Mesendoderm (in vitro differentiated cells): ENCODE results near the gene PAX5.

Experiments used
- DNase-seq: peaks from one replicate; pipeline ENCODE4 v3.0.0; 2013
- H2AK5ac ChIP-seq: 2 replicates; pipeline ENCODE4 v1.6.1; 2013; ENCODE audit warnings: low read length, inconsistent platforms
- H2BK120ac ChIP-seq: 2 replicates; pipeline ENCODE4 v1.6.1; 2013; ENCODE audit warnings: low read depth, mild to moderate bottlenecking, low read length, moderate library complexity, mixed read lengths
- H2BK15ac ChIP-seq: replicated peaks from 2 replicates; pipeline ENCODE4 v1.6.1; 2013; ENCODE audit warnings: low read depth, mild to moderate bottlenecking, moderate library complexity
- H2BK5ac ChIP-seq: 2 replicates; pipeline ENCODE4 v1.6.1; 2013; ENCODE audit warnings: low read length, inconsistent platforms
- H3K18ac ChIP-seq: 2 replicates; pipeline ENCODE4 v1.6.1; 2013; ENCODE audit warnings: mild to moderate bottlenecking, low read length, mixed read lengths
- H3K23ac ChIP-seq: one replicate; pipeline ENCODE4 v1.6.1; 2013; ENCODE audit warnings: low read length
- H3K27ac ChIP-seq: 2 replicates; pipeline ENCODE4 v1.5.1; 2013; ENCODE audit warnings: low read depth, mild to moderate bottlenecking, inconsistent platforms, low read length, moderate library complexity
- H3K27me3 ChIP-seq: 2 replicates; pipeline ENCODE4 v1.6.1; 2013; ENCODE audit warnings: low read length, control low read depth, mild to moderate bottlenecking, inconsistent platforms; ENCODE audit not compliant: insufficient read depth, poor library complexity
- H3K36me3 ChIP-seq: 2 replicates; pipeline ENCODE4 v1.6.1; 2013; ENCODE audit warnings: low read length, inconsistent platforms; ENCODE audit not compliant: control insufficient read depth, insufficient read depth
- H3K4ac ChIP-seq: one replicate; pipeline ENCODE4 v1.6.1; 2013; ENCODE audit warnings: low read depth, mild to moderate bottlenecking, low read length, moderate library complexity
- H3K4me1 ChIP-seq: 2 replicates; pipeline ENCODE4 v1.6.1; 2013; ENCODE audit warnings: low read depth, low read length, inconsistent platforms; ENCODE audit not compliant: control insufficient read depth
- H3K4me2 ChIP-seq: 2 replicates; pipeline ENCODE4 v1.6.1; 2013; ENCODE audit warnings: low read length
- H3K4me3 ChIP-seq: 2 replicates; pipeline ENCODE4 v1.5.1; 2013; ENCODE audit warnings: mild to moderate bottlenecking, low read length
- H3K56ac ChIP-seq: one replicate; pipeline ENCODE4 v1.6.1; 2013; ENCODE audit warnings: low read length
- H3K79me1 ChIP-seq: 2 replicates; pipeline ENCODE4 v1.6.1; 2013; ENCODE audit warnings: low read length, inconsistent platforms
- H3K79me2 ChIP-seq: 2 replicates; pipeline ENCODE4 v1.6.1; 2013; ENCODE audit warnings: mild to moderate bottlenecking, low read length; ENCODE audit not compliant: control insufficient read depth, insufficient read depth
- H3K9ac ChIP-seq: 2 replicates; pipeline ENCODE4 v1.6.1; 2013; ENCODE audit warnings: low read length, inconsistent platforms
- H4K5ac ChIP-seq: one replicate; pipeline ENCODE4 v1.6.1; 2013; ENCODE audit warnings: low read length
- H4K8ac ChIP-seq: one replicate; pipeline ENCODE4 v1.6.1; 2013; ENCODE audit warnings: low read depth, mild to moderate bottlenecking, control low read depth, low read length, moderate library complexity
- WGBS: extraction: QIAGEN DNeasy Blood & Tissue Kit; methylation state at CpG from one replicate; pipeline ENCODE4 v1.1.7; 2013; ENCODE audit warnings: low lambda C conversion rate, missing lambda C conversion rate; ENCODE audit not compliant: insufficient coverage; ENCODE audit errors: extremely low coverage; 5-methylcytosine and 5-hydroxymethylcytosine counted together

Gene PAX5

GRCh38 chr9:36968574-36969215 is 65.4 kb downstream of the PAX5 start:
- Histone ChIP-seq H3K9ac (no peak overlapping the region), H3K27ac (no peak overlapping the region), H3K4ac (no peak overlapping the region), H3K27me3 (no peaks in the 10 kb centered on the region), H2BK15ac (no peak overlapping the region), H3K4me1 (no peaks in the 10 kb centered on the region), H3K56ac (no peak overlapping the region), H2BK5ac (no peak overlapping the region), H3K4me2 (no peak overlapping the region), H4K5ac (no peak overlapping the region), H3K4me3 (no peak overlapping the region), H3K79me1 (no peaks in the 10 kb centered on the region), H2AK5ac (no peak overlapping the region), H2BK120ac (no peak overlapping the region), H3K23ac (no peak overlapping the region), H3K79me2 (no peaks in the 10 kb centered on the region), H3K36me3 (no peaks in the 10 kb centered on the region), H3K18ac (no peak overlapping the region), H4K8ac (no peak overlapping the region)
- DNase-seq: no peak
- no CpG with 5 or more reads among the region's 7 CpGs for WGBS

- WGBS: no CpG with 5 or more reads among the region's 7 CpGs
- Histone ChIP-seq H4K5ac (no peak overlapping the region), H2BK120ac (no peak overlapping the region), H3K23ac (no peak overlapping the region), H3K79me2 (no peaks in the 10 kb centered on the region), H3K4me1 (no peaks in the 10 kb centered on the region), H3K56ac (no peak overlapping the region), H3K4me3 (no peak overlapping the region), H3K9ac (no peak overlapping the region), H2BK5ac (no peak overlapping the region), H3K27ac (no peak overlapping the region), H3K4ac (no peak overlapping the region), H3K79me1 (no peaks in the 10 kb centered on the region), H4K8ac (no peak overlapping the region), H2BK15ac (no peak overlapping the region), H3K4me2 (no peak overlapping the region), H2AK5ac (no peak overlapping the region), H3K27me3 (no peaks in the 10 kb centered on the region), H3K36me3 (no peaks in the 10 kb centered on the region), H3K18ac (no peak overlapping the region)
- no peak for DNase-seq
Observed at GRCh38 chr9:36967997-36968396, 66.1 kb downstream of the PAX5 start.

DNA sequence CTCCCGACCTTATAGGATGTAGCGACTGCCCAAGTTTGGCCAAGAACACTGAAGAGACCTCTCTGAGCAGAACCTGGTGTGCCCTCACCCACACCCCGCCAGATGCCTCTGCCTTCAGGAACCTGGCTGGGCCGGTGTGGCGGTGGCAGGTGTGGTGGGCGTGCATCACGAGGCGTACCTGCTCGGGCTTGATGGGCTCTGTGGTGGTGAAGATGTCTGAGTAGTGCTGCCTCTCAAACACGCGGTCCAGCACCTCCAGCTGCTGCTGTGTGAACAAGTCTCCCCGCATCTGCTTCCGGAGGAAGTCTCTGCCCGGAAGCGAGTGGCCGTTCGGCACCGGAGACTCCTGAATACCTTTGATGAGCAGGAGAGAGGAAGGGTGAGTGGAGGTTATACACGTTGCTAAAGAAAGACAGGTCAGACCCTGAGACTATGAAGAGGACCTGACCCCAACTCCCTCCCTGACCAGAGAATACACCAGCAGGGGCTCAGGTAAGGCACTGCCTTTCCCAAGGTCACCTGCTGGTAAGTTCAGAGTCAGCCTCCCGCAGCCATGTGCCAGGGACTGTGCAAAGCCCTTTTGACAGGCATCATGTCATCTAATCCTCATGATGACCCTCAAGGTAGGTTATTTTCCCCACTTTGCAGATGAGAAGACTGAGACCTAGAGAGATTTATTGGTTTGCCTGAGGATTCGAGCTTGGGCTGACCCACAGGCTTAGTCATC is 67.5 kb downstream of the PAX5 start:
- H2BK120ac ChIP-seq: no peak overlapping the region
- no peak overlapping the region for H4K8ac ChIP-seq
- H3K23ac ChIP-seq: no peak overlapping the region
- H3K79me1 ChIP-seq: no peaks in the 10 kb centered on the region
- no peak overlapping the region for H3K4me2 ChIP-seq
- H3K4ac ChIP-seq: no peak overlapping the region
- H2BK5ac ChIP-seq: no peak overlapping the region
- no peak overlapping the region for H3K27ac ChIP-seq
- H3K27me3 ChIP-seq: no peaks in the 10 kb centered on the region
- no peak overlapping the region for H2AK5ac ChIP-seq
- WGBS: no CpG with 5 or more reads among the region's 21 CpGs
- H3K4me3 ChIP-seq: no peak overlapping the region
- H3K79me2 ChIP-seq: no peaks in the 10 kb centered on the region
- H3K9ac ChIP-seq: no peak overlapping the region
- H3K18ac ChIP-seq: no peak overlapping the region
- H4K5ac ChIP-seq: no peak overlapping the region
- no peaks in the 10 kb centered on the region for H3K36me3 ChIP-seq
- H2BK15ac ChIP-seq: no peak overlapping the region
- H3K4me1 ChIP-seq: no peaks in the 10 kb centered on the region
- H3K56ac ChIP-seq: no peak overlapping the region
- no peak for DNase-seq

DNA sequence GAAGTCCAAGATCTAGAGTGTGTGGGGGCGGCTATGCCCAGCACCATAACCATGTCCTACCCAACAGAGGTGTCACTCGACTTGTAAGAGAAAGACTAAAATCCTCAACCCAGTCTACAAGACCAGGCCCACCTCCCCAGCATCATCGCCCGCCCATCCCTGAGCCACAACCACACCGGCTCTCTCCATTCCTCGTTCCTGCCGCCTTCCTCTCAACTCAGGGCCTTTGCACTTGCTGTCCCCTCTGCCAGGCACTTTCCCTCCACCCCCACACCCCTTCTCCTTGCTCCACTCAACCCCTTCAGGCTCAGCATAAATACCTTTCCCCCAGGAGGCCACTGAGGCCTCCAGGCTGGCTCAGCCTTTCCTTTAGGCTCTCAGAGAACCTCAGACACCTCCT is 69.3 kb downstream of the PAX5 start:
- no peak overlapping the region for H3K27ac ChIP-seq
- no peaks in the 10 kb centered on the region for H3K27me3 ChIP-seq
- H3K4me2 ChIP-seq: no peak overlapping the region
- no peaks in the 10 kb centered on the region for H3K79me2 ChIP-seq
- DNase-seq: no peak
- H2BK5ac ChIP-seq: no peak overlapping the region
- no peak overlapping the region for H3K18ac ChIP-seq
- H3K56ac ChIP-seq: no peak overlapping the region
- no peaks in the 10 kb centered on the region for H3K79me1 ChIP-seq
- H4K5ac ChIP-seq: no peak overlapping the region
- no peak overlapping the region for H3K23ac ChIP-seq
- no peak overlapping the region for H3K4me3 ChIP-seq
- no peak overlapping the region for H2BK120ac ChIP-seq
- no peak overlapping the region for H3K9ac ChIP-seq
- H3K4ac ChIP-seq: no peak overlapping the region
- no peaks in the 10 kb centered on the region for H3K36me3 ChIP-seq
- no peaks in the 10 kb centered on the region for H3K4me1 ChIP-seq
- no peak overlapping the region for H4K8ac ChIP-seq
- no peak overlapping the region for H2BK15ac ChIP-seq
- H2AK5ac ChIP-seq: no peak overlapping the region
- no CpG with 5 or more reads among the region's 7 CpGs for WGBS

DNA sequence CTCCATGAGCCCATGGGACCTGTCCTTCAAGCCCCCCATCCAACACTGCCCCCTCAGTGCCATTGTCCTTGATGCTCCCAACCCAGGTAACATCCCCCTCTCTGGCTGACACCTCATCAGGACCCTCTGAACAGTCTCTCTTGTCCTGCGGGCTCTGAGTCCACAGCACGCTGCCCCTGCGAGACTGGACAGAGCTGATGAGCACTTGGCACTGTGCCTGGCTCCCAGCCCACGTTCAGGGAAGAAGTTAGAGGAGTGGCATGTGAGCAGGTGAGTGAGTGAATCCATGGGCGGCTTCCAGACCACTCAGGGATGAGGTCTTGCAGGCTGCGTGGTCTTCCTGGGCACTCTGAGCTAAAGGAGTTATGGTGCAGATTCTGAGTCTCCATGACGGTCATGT is 70.7 kb downstream of the PAX5 start:
- H3K56ac ChIP-seq: no peak overlapping the region

More for the DNA sequence above, 70.7 kb downstream of the PAX5 start:
- Histone ChIP-seq H3K79me2 (no peaks in the 10 kb centered on the region), H3K36me3 (no peaks in the 10 kb centered on the region), H2BK15ac (no peak overlapping the region), H2BK5ac (no peak overlapping the region), H3K27ac (no peak overlapping the region), H3K79me1 (no peaks in the 10 kb centered on the region), H3K23ac (no peak overlapping the region), H4K8ac (no peak overlapping the region), H3K18ac (no peak overlapping the region), H3K4me1 (no peaks in the 10 kb centered on the region), H3K9ac (no peak overlapping the region), H2AK5ac (no peak overlapping the region), H3K4ac (no peak overlapping the region), H4K5ac (no peak overlapping the region), H3K27me3 (no peaks in the 10 kb centered on the region), H3K4me2 (no peak overlapping the region), H2BK120ac (no peak overlapping the region), H3K4me3 (no peak overlapping the region)
- WGBS: no CpG with 5 or more reads among the region's 7 CpGs
- DNase-seq: no peak
